Measurements from ENCODE around the gene KRT27.

The KRT27 gene, protein sequence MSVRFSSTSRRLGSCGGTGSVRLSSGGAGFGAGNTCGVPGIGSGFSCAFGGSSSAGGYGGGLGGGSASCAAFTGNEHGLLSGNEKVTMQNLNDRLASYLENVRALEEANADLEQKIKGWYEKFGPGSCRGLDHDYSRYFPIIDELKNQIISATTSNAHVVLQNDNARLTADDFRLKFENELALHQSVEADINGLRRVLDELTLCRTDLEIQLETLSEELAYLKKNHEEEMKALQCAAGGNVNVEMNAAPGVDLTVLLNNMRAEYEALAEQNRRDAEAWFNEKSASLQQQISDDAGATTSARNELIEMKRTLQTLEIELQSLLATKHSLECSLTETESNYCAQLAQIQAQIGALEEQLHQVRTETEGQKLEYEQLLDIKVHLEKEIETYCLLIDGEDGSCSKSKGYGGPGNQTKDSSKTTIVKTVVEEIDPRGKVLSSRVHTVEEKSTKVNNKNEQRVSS

DNA sequence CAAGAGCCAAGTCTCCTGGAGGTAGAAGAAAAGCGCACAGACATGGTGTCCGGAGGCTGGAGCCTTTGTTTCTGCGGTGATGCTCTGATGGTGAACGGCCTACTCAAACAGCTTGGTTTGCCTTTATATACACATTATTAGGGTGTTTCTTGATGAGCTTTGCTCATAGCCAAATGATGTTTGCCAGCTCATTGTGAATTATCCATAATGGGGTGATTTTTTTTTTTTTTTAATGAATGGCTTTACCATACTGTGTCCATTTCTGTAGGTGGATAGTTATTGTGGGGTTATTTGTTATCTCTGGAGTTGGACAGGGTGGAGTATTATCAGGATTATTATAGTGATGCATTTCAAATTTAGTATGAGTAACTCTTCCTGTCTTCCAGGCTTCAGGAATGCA lies at the start of gene KRT27:
Gene KRT27, minus strand, starts transcription at position 101 of the 400 bp plus-strand sequence. Its CDS starts 57 bp downstream, at position 44.
- TF ChIP-seq, protein P1, sequence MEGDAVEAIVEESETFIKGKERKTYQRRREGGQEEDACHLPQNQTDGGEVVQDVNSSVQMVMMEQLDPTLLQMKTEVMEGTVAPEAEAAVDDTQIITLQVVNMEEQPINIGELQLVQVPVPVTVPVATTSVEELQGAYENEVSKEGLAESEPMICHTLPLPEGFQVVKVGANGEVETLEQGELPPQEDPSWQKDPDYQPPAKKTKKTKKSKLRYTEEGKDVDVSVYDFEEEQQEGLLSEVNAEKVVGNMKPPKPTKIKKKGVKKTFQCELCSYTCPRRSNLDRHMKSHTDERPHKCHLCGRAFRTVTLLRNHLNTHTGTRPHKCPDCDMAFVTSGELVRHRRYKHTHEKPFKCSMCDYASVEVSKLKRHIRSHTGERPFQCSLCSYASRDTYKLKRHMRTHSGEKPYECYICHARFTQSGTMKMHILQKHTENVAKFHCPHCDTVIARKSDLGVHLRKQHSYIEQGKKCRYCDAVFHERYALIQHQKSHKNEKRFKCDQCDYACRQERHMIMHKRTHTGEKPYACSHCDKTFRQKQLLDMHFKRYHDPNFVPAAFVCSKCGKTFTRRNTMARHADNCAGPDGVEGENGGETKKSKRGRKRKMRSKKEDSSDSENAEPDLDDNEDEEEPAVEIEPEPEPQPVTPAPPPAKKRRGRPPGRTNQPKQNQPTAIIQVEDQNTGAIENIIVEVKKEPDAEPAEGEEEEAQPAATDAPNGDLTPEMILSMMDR (IDR thresholded peaks at IDR 0.05; ENCODE audit: control insufficient read depth, insufficient read depth, low read depth, low read length, missing control alignments) = no peak
- DNase-seq (ENCODE audit: low read depth) = no peak
- H3K4me3 ChIP-seq (ENCODE audit: control insufficient read depth, low read depth, low read length) = no peak within 1 kb of the TSS

DNA sequence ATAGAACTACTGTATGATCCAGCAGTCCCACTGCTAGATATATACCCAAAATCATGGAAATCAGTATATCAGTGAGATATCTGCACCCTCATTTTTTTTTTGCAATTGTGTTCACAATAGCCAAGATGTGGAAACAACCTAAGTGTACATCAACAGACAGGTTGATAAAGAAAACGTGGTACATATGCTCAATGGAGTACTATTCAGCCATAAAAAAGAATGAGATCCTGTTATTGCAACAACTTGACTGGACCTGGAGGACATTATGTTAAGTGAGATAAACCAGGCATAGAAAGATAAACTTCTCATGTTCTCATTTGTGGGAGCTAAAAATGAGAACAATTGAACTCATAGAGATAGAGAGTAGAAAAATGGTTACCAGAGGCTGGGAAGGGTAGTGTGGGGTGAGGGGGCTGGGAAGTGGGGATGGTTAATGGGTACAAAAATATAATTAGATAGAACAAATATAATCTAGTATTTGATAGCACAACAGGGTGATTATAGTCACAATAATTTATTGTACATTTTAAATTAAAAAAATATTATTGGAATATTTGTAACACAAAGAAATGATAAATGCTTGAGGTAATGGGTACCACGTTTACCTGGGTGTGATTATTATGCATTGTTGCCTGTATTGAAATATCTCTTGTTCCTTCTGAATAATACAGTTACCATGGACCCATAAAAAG lies 47.9 kb upstream of the KRT27 start:
- TF ChIP-seq, protein P1 (IDR thresholded peaks at IDR 0.05; ENCODE audit: control insufficient read depth, insufficient read depth, low read depth, low read length, missing control alignments) = no peak
- DNase-seq (ENCODE audit: low read depth) = no peak
- H3K4me3 ChIP-seq (ENCODE audit: control insufficient read depth, low read depth, low read length) = no peak overlapping the region

DNA sequence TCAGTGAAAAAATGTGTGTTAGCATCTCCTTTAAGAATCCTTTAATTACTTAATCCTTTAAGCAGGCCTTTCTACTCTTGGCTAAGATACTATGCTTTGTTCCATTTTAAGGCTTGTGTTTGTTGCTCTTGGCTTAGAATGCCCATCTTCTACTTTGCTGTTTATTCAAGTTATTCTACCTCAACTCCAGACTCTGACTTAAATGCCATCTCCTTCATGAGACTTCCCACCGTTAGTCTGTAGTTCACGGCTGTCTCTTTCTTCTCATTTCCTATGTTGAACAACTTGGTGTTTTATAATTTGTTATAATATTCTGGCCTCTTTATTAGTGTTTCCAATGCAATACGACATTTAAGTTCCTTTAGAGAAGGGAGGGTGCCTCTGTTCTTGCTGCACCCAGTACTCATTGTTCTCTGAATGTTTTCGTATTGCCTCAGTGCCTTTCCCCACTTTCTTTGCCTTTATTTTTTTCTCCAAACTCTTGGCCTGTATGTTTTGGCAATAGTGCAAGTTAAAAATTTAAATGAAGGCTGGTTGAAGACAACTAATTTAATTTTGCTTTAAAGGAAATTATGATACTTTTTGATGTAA lies 46.2 kb upstream of the KRT27 start:
- TF ChIP-seq, protein P1 (IDR thresholded peaks at IDR 0.05; ENCODE audit: control insufficient read depth, insufficient read depth, low read depth, low read length, missing control alignments) = no peak
- H3K4me3 ChIP-seq (ENCODE audit: control insufficient read depth, low read depth, low read length) = no peak overlapping the region
- DNase-seq (ENCODE audit: low read depth) = no peak

DNA sequence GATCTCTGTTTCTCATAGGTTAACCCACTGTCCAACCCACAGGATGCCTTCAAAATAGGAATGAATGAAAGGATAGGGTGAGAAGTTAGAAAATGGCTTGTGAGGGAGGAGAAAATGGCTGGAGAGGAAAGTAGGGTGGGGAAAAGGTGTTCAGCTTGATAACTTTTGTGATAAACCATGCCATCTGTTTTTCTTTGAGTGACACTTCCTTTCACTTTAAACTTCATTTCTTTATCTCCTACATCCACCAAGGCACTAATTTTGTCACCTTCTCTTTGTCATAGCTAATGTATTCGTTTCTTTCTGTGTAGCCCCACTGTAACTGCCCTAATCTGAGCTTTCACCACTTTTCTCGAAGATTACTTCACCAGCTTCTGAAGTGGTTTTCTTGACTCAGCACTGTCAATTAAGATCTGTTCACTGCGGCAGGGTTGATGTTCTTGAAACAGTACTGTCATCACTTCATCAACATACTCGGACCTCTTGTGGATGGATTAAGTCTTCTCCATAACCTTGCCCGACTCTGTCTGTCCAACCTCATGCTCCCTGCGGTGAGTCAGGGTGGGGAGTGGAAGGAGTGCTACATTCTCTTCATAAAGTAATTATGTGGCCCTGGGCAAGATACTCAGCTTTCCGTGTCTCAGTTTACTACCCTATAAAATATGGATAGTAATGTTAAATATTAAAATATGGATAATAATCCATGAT lies 45.5 kb upstream of the KRT27 start:
- no peak overlapping the region for H3K4me3 ChIP-seq (ENCODE audit: control insufficient read depth, low read depth, low read length)
- no peak for DNase-seq (ENCODE audit: low read depth)
- TF ChIP-seq, protein P1 (IDR thresholded peaks at IDR 0.05; ENCODE audit: control insufficient read depth, insufficient read depth, low read depth, low read length, missing control alignments) = no peak

DNA sequence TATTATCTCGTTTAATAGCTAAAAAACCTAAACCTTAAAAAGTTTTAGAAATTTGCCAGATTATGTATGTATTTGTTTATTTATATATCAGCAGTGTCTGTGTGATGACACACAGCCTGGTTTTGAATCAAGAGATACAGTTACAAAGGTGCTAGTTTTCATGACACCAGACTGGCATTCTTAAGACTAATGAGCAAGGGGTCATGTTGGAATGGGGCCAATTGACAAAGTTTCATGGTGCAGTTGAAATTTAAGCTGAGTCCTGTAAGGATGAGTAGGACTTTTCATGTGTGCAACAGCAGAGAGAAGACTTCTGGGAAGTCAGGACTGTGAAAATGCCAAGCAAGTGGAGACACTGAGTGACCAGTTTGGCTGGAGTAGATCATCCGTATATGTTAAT lies 43.2 kb upstream of the KRT27 start:
- DNase-seq (ENCODE audit: low read depth) = no peak
- TF ChIP-seq, protein P1 (IDR thresholded peaks at IDR 0.05; ENCODE audit: control insufficient read depth, insufficient read depth, low read depth, low read length, missing control alignments) = no peak
- H3K4me3 ChIP-seq (ENCODE audit: control insufficient read depth, low read depth, low read length) = no peak overlapping the region

All from AG09309 (cell line).